ENCODE results near the gene AP2A2. TPM values are rescaled to one million over a fixed set of nuclear protein-coding genes. Genes with fewer than 3 reads are reported as not detected.

Gene AP2A2
- total RNA-seq, 6 experiments from 2014 or later, result 65.4 to 73.4 (median 70.9) TPM

- no peak for TF ChIP-seq CTCF (IDR thresholded peaks at IDR 0.05)
- Mint-ChIP-seq H3K27me3 (ENCODE audit: insufficient read depth) (peaks cover 9% of the 10 kb centered on the region), H3K9me3 (no peaks in the 10 kb centered on the region), H3K4me3 (no peak overlapping the region), H3K36me3 (ENCODE audit: low read depth) (no peaks in the 10 kb centered on the region), H3K4me1 (ENCODE audit: low read depth) (no peaks in the 10 kb centered on the region; the same call in 1 of the 2 replicates), H3K27ac (no peak overlapping the region)
- DNase-seq, result no peak
Measured at GRCh38 chr11:1052133-1053011, 126.7 kb downstream of the AP2A2 start.

- Mint-ChIP-seq H3K36me3 (ENCODE audit: low read depth) (no peaks in the 10 kb centered on the region), H3K9me3 (no peaks in the 10 kb centered on the region), H3K27me3 (ENCODE audit: insufficient read depth) (peaks cover 4% of the 10 kb centered on the region), H3K4me3 (no peak overlapping the region), H3K27ac (no peak overlapping the region), H3K4me1 (ENCODE audit: low read depth) (no peaks in the 10 kb centered on the region; the same call in 1 of the 2 replicates)
- 0 out of 2 replicates have a peak, but pooled peaks have one; percentile 16 for TF ChIP-seq CTCF (IDR thresholded peaks at IDR 0.05)
- no peak for DNase-seq
Measured at GRCh38 chr11:1053121-1053901, 127.6 kb downstream of the AP2A2 start.

- Mint-ChIP-seq H3K27ac (no peak overlapping the region), H3K36me3 (ENCODE audit: low read depth) (no peaks in the 10 kb centered on the region), H3K27me3 (ENCODE audit: insufficient read depth) (peaks cover 3% of the 10 kb centered on the region), H3K4me3 (no peak overlapping the region), H3K4me1 (ENCODE audit: low read depth) (no peaks in the 10 kb centered on the region; the same call in 1 of the 2 replicates), H3K9me3 (no peaks in the 10 kb centered on the region)
- peak; percentile 23 for TF ChIP-seq CTCF (IDR thresholded peaks at IDR 0.05)
- peak; percentile 11 for DNase-seq
Measured at GRCh38 chr11:1054143-1055108, 128.8 kb downstream of the AP2A2 start.

GRCh38 chr11:1055109-1055703 is 129.5 kb downstream of the AP2A2 start:
- peaks cover 3% of the 10 kb centered on the region for H3K27me3 Mint-ChIP-seq (ENCODE audit: insufficient read depth)

More at GRCh38 chr11:1055109-1055703, 129.5 kb downstream of the AP2A2 start:
- DNase-seq, result no peak
- no peaks in the 10 kb centered on the region for H3K9me3 Mint-ChIP-seq
- H3K4me3 Mint-ChIP-seq, result no peak overlapping the region
- no peak overlapping the region for H3K27ac Mint-ChIP-seq
- peaks cover 1% of the 10 kb centered on the region for H3K4me1 Mint-ChIP-seq (ENCODE audit: low read depth)
- H3K36me3 Mint-ChIP-seq (ENCODE audit: low read depth), result no peaks in the 10 kb centered on the region
- TF ChIP-seq CTCF (IDR thresholded peaks at IDR 0.05), result no peak

All from HFFc6 (cell line).